Esophagus squamous epithelium (tissue), 5 donors: ENCODE measurements around the gene ZFHX3. TPM values are rescaled to one million over a fixed set of nuclear protein-coding genes. Genes with fewer than 3 reads are reported as not detected.

Source experiments
- DNase-seq: peaks from one replicate; lab custom pipeline; 2025; lab: John Stamatoyannopoulos, UW
- H3K27ac ChIP-seq, 4 donors: fragments of 200-600 bp; sonication (generic); one replicate each; pipeline ENCODE4 v1.5.1; 2016 to 2019; ENCODE audit warnings: mild to moderate bottlenecking in 1 of 4
- H3K27me3 ChIP-seq, 4 donors: fragments of 200-600 bp; sonication (generic); 1 replicate in 3 of 4; 2 replicates in 1 of 4; pipeline versions ENCODE4 v1.5.1 to v1.6.0; 2017 to 2021; ENCODE audit warnings: antibody characterized with exemption in 1 of 4
- H3K36me3 ChIP-seq, 3 donors: fragments of 200-600 bp; sonication (generic); one replicate each; pipeline ENCODE4 v1.5.1; 2016 to 2019
- H3K4me1 ChIP-seq, 3 donors: fragments of 200-600 bp; sonication (generic); one replicate each; pipeline ENCODE4 v1.5.1; 2017 to 2019
- H3K4me3 ChIP-seq, 4 donors: fragments of 200-600 bp; sonication (generic); 1 replicate in 3 of 4; 2 replicates in 1 of 4; pipeline ENCODE4 v1.5.1; 2016 to 2019; ENCODE audit warnings: mild to moderate bottlenecking in 2 of 4, moderate library complexity in 1 of 4
- H3K9me3 ChIP-seq, 3 donors: fragments of 200-600 bp; sonication (generic); one replicate each; pipeline ENCODE4 v1.5.1; 2016 to 2019
- POLR2A ChIP-seq, 4 donors: fragments of 450-650 bp; IDR thresholded peaks; one replicate each; pipeline ENCODE4 v1.6.1; 2017; ENCODE audit warnings: antibody characterized with exemption in 4 of 4, mild to moderate bottlenecking in 4 of 4, moderate library complexity in 3 of 4
- WGBS, 2 donors: methylation state at CpG; one replicate each; pipeline ENCODE4 v1.1.5; 2018; 5-methylcytosine and 5-hydroxymethylcytosine counted together
- intact Hi-C: fragments of 100-400 bp; cut with DNase I; formaldehyde crosslinking; loops from one replicate; pipeline ENCODE4 v1.15.0; 2022
- total RNA-seq, 4 donors: library from RNA; depleted of rRNA; stranded (reverse); fragments of >200 nt; gene quantifications; one replicate each; pipeline ENCODE4 v1.1.0, GENCODE V29; 2016
- TF ChIP-seq, protein P1 (sequence below), 6 experiments: fragments of 450-650 bp in 4 of 6; fragments of 200-600 bp in 2 of 6; sonication (generic) in 2 of 6; IDR thresholded peaks; one replicate each; pipeline ENCODE4 v1.5.1; 2016 to 2019; ENCODE audit warnings: antibody characterized with exemption in 6 of 6, mild to moderate bottlenecking in 4 of 6, moderate library complexity in 4 of 6
- donor health status: DM: yes; HTN: yes; CAD: no.

The ZFHX3 gene
- total RNA-seq, 4 donors from 2014 or later = 3.5 to 12.8 (median 4.5) TPM

- DNase-seq = no peak
- Histone ChIP-seq H3K36me3 (no peaks in the 10 kb centered on the region), H3K9me3 (no peaks in the 10 kb centered on the region), H3K27me3 (no peaks in the 10 kb centered on the region), H3K4me3 (no peak overlapping the region), H3K4me1 (peaks cover 0 to 6% (median 0%) of the 10 kb centered on the region in 3 donors), H3K27ac (no peak overlapping the region)
- intact Hi-C loops = no loop called here
- TF ChIP-seq POLR2A (IDR thresholded peaks at IDR 0.05) = no peak
- TF ChIP-seq, protein P1, sequence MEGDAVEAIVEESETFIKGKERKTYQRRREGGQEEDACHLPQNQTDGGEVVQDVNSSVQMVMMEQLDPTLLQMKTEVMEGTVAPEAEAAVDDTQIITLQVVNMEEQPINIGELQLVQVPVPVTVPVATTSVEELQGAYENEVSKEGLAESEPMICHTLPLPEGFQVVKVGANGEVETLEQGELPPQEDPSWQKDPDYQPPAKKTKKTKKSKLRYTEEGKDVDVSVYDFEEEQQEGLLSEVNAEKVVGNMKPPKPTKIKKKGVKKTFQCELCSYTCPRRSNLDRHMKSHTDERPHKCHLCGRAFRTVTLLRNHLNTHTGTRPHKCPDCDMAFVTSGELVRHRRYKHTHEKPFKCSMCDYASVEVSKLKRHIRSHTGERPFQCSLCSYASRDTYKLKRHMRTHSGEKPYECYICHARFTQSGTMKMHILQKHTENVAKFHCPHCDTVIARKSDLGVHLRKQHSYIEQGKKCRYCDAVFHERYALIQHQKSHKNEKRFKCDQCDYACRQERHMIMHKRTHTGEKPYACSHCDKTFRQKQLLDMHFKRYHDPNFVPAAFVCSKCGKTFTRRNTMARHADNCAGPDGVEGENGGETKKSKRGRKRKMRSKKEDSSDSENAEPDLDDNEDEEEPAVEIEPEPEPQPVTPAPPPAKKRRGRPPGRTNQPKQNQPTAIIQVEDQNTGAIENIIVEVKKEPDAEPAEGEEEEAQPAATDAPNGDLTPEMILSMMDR (IDR thresholded peaks at IDR 0.05) = no peak
- WGBS, 2 donors = 83 to 92% methylated on average over 5 of the region's 5 CpGs
Measured at GRCh38 chr16:72910875-72911274, 137.1 kb downstream of the ZFHX3 start.

DNA sequence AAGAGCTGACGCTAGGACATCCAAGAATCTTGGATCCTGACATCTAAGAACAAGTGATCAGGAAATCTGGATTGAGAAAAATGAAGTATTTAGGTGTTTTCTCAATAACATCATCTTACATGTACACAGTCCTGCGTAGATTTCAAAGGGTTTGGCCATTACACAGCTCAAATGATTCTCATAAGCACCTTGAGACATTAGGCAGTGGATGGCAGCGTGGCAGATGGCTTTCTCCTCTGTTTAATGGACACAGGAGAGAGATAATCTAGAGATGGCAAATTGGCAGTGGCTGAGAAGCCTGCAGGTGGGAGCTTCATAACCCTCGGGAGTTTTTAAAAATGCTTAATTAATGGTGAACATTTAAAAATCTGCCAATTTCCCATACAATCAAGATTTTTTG is 137.5 kb downstream of the ZFHX3 start:
- no peak overlapping the region for H3K27ac ChIP-seq
- H3K4me3 ChIP-seq = no peak overlapping the region
- peaks cover 0 to 6% (median 0%) of the 10 kb centered on the region in 3 donors for H3K4me1 ChIP-seq
- H3K27me3 ChIP-seq = no peaks in the 10 kb centered on the region
- no peak for TF ChIP-seq POLR2A (IDR thresholded peaks at IDR 0.05)
- intact Hi-C loops = no loop called here
- H3K9me3 ChIP-seq = no peaks in the 10 kb centered on the region
- no peak for DNase-seq
- no peaks in the 10 kb centered on the region for H3K36me3 ChIP-seq
- 87 to 92% methylated on average over 4 of the region's 4 CpGs for WGBS, 2 donors

- H3K36me3 ChIP-seq = no peaks in the 10 kb centered on the region
- DNase-seq = no peak
- peaks cover 0 to 6% (median 0%) of the 10 kb centered on the region in 3 donors for H3K4me1 ChIP-seq
- H3K9me3 ChIP-seq = no peaks in the 10 kb centered on the region
- no peak overlapping the region for H3K27ac ChIP-seq
- 92 to 93% methylated on average over 6 of the region's 6 CpGs for WGBS, 2 donors
- no peaks in the 10 kb centered on the region for H3K27me3 ChIP-seq
- no peak for TF ChIP-seq POLR2A (IDR thresholded peaks at IDR 0.05)
- TF ChIP-seq, protein P1 (IDR thresholded peaks at IDR 0.05) = no peak
- no peak overlapping the region for H3K4me3 ChIP-seq
- intact Hi-C loops = no loop called here
Measured at GRCh38 chr16:72909196-72909595, 138.7 kb downstream of the ZFHX3 start.

DNA sequence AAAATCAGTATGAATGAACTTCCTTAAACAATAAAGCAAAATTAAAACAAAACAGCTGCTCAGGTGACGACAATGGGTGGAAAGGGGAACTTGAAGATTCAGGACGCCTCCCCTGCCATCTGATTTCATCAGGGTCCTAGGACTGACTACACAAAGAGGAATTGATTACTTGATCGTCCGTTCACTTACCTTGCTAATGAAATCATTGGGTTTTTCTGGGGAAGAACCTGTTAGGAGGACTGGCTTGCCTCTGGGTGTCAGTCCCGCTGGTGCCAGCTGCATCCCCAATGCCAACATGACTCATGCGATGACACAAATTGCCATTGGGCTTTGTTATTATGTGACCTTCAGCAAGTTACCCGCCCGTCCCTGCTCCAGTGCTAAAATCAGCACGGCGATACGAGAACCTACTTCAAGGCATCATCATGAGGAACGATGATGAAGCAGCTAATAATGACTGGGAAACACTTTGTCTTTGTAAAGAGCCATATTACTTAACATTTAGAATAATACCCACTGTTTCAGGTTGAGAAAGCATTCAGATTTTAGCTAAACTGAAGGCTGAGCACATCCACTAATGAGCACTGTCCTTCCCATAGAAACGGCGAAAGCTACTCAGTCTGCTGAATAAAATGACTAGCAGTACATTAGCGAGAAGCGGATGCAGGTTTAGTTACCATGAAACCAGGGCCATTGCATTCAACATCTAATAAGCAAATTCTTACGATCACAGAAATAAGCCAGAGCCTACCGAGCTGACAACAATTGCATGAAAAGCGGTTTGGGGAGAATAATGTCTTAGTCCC is 139.4 kb downstream of the ZFHX3 start:
- intact Hi-C loops = no loop called here
- H3K27ac ChIP-seq = no peak overlapping the region
- WGBS, 2 donors = 84 to 85% methylated on average over 12 to 19 of the region's 19 CpGs

GRCh38 chr16:72905581-72905980 is 142.3 kb downstream of the ZFHX3 start:
- no peaks in the 10 kb centered on the region for H3K9me3 ChIP-seq
- DNase-seq = no peak
- no peaks in the 10 kb centered on the region for H3K27me3 ChIP-seq
- no peak overlapping the region for H3K4me3 ChIP-seq
- no peak overlapping the region for H3K27ac ChIP-seq
- WGBS, 2 donors = 78 to 85% methylated on average over 4 of the region's 4 CpGs
- intact Hi-C loops = no loop called here
- H3K4me1 ChIP-seq = peaks cover 0 to 6% (median 0%) of the 10 kb centered on the region in 3 donors
- H3K36me3 ChIP-seq = no peaks in the 10 kb centered on the region
- TF ChIP-seq, protein P1 (IDR thresholded peaks at IDR 0.05) = no peak
- TF ChIP-seq POLR2A (IDR thresholded peaks at IDR 0.05) = no peak

More for the DNA sequence above, 139.4 kb downstream of the ZFHX3 start:
- no peak for DNase-seq
- H3K4me3 ChIP-seq = no peak overlapping the region
- H3K9me3 ChIP-seq = no peaks in the 10 kb centered on the region
- H3K36me3 ChIP-seq = no peaks in the 10 kb centered on the region
- H3K4me1 ChIP-seq = peaks cover 0 to 6% (median 0%) of the 10 kb centered on the region in 3 donors
- H3K27me3 ChIP-seq = no peaks in the 10 kb centered on the region
- no peak for TF ChIP-seq POLR2A (IDR thresholded peaks at IDR 0.05)
- TF ChIP-seq, protein P1 (IDR thresholded peaks at IDR 0.05) = no peak
